CD4-positive, alpha-beta memory T cell (primary cell): ENCODE data around the gene RLF. TPM values are rescaled to one million over a fixed set of nuclear protein-coding genes. Genes with fewer than 3 reads are reported as not detected.
A peak's percentile ranks its signal among the peaks of the same experiment; 100 is the strongest.

Experiments used
- CTCF ChIA-PET: fragments of 350-600 bp; sonication (Branson Sonifier 250); formaldehyde crosslinking; loops from one replicate; lab custom pipeline; 2021; ENCODE audit warnings: inconsistent platforms; ENCODE audit not compliant: partially characterized antibody; lab: Charles Lee
- POLR2A ChIA-PET: fragments of 350-600 bp; sonication (Branson Sonifier 250); formaldehyde crosslinking; loops from one replicate; lab custom pipeline; 2021; ENCODE audit not compliant: partially characterized antibody; lab: Charles Lee
- DNase-seq, 5 donors: peaks; one replicate each; pipeline versions ENCODE4 v3.0.0 to v3.0.0-alpha.2; 2020 to 2022; ENCODE audit warnings: mixed read lengths in 1 of 5
- H3K27ac ChIP-seq: one replicate; pipeline ENCODE4 v1.7.0; 2013; ENCODE audit warnings: low read depth, low read length
- H3K27me3 ChIP-seq: 2 replicates; pipeline ENCODE4 v1.7.0; 2013; ENCODE audit warnings: mild to moderate bottlenecking, low read length, moderate library complexity; ENCODE audit not compliant: insufficient read depth
- H3K36me3 ChIP-seq: 2 replicates; pipeline ENCODE4 v1.7.0; 2013; ENCODE audit warnings: mild to moderate bottlenecking, low read length, moderate library complexity; ENCODE audit not compliant: insufficient read depth
- H3K4me1 ChIP-seq: 2 replicates; pipeline ENCODE4 v1.7.0; 2013; ENCODE audit warnings: mild to moderate bottlenecking, low read length, moderate library complexity; ENCODE audit not compliant: insufficient read depth
- H3K4me3 ChIP-seq, 2 donors: one replicate each; pipeline ENCODE4 v1.7.0; 2013; ENCODE audit warnings: low read length in 2 of 2, mild to moderate bottlenecking in 1 of 2
- H3K9me3 ChIP-seq, 2 donors: one replicate each; pipeline ENCODE4 v1.7.0; 2013; ENCODE audit warnings: low read length in 2 of 2, control low read depth in 1 of 2; ENCODE audit not compliant: control insufficient read depth in 1 of 2
- H3K27ac Mint-ChIP-seq, 7 donors: one replicate each; pipeline ENCODE4 v1.8.0; 2020 to 2021; ENCODE audit warnings: mixed read lengths in 7 of 7, mild to moderate bottlenecking in 6 of 7, inconsistent platforms in 3 of 7, moderate library complexity in 3 of 7
- H3K27me3 Mint-ChIP-seq, 2 donors: one replicate each; pipeline ENCODE4 v1.8.0; 2020 to 2021; ENCODE audit warnings: mixed read lengths in 2 of 2
- H3K36me3 Mint-ChIP-seq, 2 donors: one replicate each; pipeline ENCODE4 v1.8.0; 2020 to 2021; ENCODE audit warnings: mixed read lengths in 2 of 2, inconsistent platforms in 1 of 2, mild to moderate bottlenecking in 1 of 2
- H3K4me1 Mint-ChIP-seq, 4 donors: one replicate each; pipeline ENCODE4 v1.8.0; 2020 to 2021; ENCODE audit warnings: mixed read lengths in 4 of 4, mild to moderate bottlenecking in 1 of 4
- H3K4me3 Mint-ChIP-seq, 8 donors: one replicate each; pipeline ENCODE4 v1.8.0; 2020 to 2021; ENCODE audit warnings: mixed read lengths in 8 of 8, mild to moderate bottlenecking in 7 of 8, moderate library complexity in 6 of 8, inconsistent platforms in 3 of 8
- H3K9me3 Mint-ChIP-seq, 8 donors: one replicate each; pipeline ENCODE4 v1.8.0; 2020 to 2021; ENCODE audit warnings: mixed read lengths in 8 of 8, mild to moderate bottlenecking in 5 of 8, inconsistent platforms in 3 of 8, moderate library complexity in 1 of 8
- intact Hi-C: fragments of 100-400 bp; cut with micrococcal nuclease; formaldehyde crosslinking; loops from one replicate; pipeline ENCODE4 v1.15.1; 2023
- polyA plus RNA-seq, 2 donors: library from polyadenylated mRNA; unstranded; fragments of 300-500 nt; fragmentation: Illumina TruSeq; gene quantifications; one replicate each; pipeline ENCODE4 v1.2.3, GENCODE V29; 2021
- total RNA-seq, 2 experiments: library from RNA; stranded (reverse); gene quantifications; one replicate each; pipeline ENCODE4 v1.2.3, GENCODE V29; 2021

RLF gene
- total and polyA plus RNA-seq, 4 experiments from 2014 or later: 7.6 to 23.4 (median 16.5) TPM

DNA sequence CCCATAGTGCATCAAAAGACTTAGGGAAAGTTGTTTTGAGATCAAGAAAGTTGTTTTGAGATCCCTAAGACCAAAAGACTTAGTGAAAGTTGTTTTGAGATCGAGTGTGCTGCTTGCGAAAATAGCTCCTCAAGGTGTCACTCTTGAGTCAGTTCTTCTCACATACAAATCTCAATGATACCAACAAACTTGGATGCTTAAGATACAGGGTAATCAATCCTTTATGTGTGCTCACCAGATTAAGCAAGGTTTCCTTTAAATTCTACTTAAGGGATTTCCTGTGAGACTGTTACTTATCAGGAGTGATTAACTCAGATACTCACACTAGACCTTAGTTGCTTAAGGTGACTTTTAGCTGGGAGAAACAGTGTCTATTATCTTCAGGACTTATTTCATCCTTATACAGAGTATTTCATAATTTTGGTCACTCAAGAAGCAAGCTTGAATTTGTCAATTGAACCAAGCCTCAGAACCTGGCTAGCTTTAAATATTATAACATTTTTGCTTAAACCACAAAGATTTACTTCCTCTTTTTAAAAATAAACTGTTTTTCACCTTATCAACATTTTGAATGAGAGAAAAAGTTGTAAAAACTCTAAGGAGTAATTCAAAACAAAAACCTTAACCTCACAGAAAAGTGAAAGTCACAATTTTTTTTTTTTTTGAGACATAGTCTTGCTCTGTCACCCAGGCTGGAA lies 8.0 kb upstream of the RLF start:
- H3K27me3 ChIP-seq: no peaks in the 10 kb centered on the region
- H3K4me3 Mint-ChIP-seq: peak overlapping the region in 5 of 8 donors; percentile 12 to 36 (median 26)
- peak; percentile 38 to 58 (median 53) for DNase-seq
- peaks cover 2 to 10% of the 10 kb centered on the region in 2 donors for H3K27me3 Mint-ChIP-seq
- H3K9me3 Mint-ChIP-seq: no peaks in the 10 kb centered on the region
- peak overlapping the region in 6 of 7 donors; percentile 25 to 77 (median 56) for H3K27ac Mint-ChIP-seq
- H3K36me3 ChIP-seq: no peaks in the 10 kb centered on the region
- ChIA-PET POLR2A (interaction anchor here (0.6 to 2.6 kb wide), 8 partner anchors 9 to 251 kb away, joined by 3 to 19 read pairs (median 6); partner anchors contain the start of genes COL9A2 and SMAP2), CTCF (interaction anchor here (0.6 to 9.5 kb wide), 54 partner anchors 9 to 798 kb away, joined by 3 to 278 read pairs (median 5); partner anchors contain the start of genes COL9A2, RLF, SMAP2 and ZFP69B)
- H3K27ac ChIP-seq: no peak overlapping the region
- no peaks in the 10 kb centered on the region for H3K36me3 Mint-ChIP-seq
- H3K4me1 ChIP-seq: no peaks in the 10 kb centered on the region
- H3K4me3 ChIP-seq: no peak overlapping the region
- no peaks in the 10 kb centered on the region for H3K9me3 ChIP-seq
- peaks cover 4 to 10% (median 5%) of the 10 kb centered on the region in 4 donors for H3K4me1 Mint-ChIP-seq
- intact Hi-C loops: loop anchor here (1.0 kb wide), 4 partner anchors 162 to 285 kb away; no protein-coding TSS in a partner anchor

DNA sequence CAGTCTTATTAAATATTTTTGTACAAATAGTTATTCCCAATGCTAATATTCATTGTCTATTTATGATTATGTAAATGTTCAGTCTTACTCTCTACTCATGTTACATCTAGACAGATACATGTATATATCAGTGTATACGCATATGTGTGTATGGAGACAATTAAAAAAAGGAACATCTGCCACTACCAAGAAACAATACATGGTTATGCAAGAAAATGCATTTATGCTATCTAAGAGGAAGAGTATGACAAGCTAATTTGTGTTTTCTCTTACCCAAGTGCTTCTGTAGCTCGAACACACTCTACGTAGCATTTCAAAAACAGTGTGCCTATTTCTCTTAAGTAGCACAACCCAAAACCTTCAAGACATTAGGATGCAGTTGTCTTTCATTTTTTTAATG lies 6.1 kb upstream of the RLF start:
- H3K9me3 ChIP-seq: no peaks in the 10 kb centered on the region
- H3K36me3 ChIP-seq: no peaks in the 10 kb centered on the region
- ChIA-PET POLR2A (interaction anchor here (0.6 to 1.1 kb wide), 3 partner anchors 125 to 183 kb away, joined by 3 to 4 read pairs (median 4); no protein-coding TSS in a partner anchor), CTCF (interaction anchor here (1.0 to 9.5 kb wide), 7 partner anchors 12 to 283 kb away, joined by 3 to 278 read pairs (median 46); partner anchors contain the start of gene COL9A2)
- no peaks in the 10 kb centered on the region for H3K27me3 ChIP-seq
- H3K4me1 ChIP-seq: no peaks in the 10 kb centered on the region
- no peak overlapping the region for H3K4me3 ChIP-seq
- H3K4me1 Mint-ChIP-seq: peaks cover 4 to 10% (median 5%) of the 10 kb centered on the region in 4 donors
- H3K9me3 Mint-ChIP-seq: no peaks in the 10 kb centered on the region
- intact Hi-C loops: no loop called here
- peaks cover 0 to 6% of the 10 kb centered on the region in 2 donors for H3K27me3 Mint-ChIP-seq
- no peak overlapping the region for H3K27ac Mint-ChIP-seq
- DNase-seq: no peak
- no peak overlapping the region for H3K4me3 Mint-ChIP-seq
- H3K36me3 Mint-ChIP-seq: no peaks in the 10 kb centered on the region
- no peak overlapping the region for H3K27ac ChIP-seq

DNA sequence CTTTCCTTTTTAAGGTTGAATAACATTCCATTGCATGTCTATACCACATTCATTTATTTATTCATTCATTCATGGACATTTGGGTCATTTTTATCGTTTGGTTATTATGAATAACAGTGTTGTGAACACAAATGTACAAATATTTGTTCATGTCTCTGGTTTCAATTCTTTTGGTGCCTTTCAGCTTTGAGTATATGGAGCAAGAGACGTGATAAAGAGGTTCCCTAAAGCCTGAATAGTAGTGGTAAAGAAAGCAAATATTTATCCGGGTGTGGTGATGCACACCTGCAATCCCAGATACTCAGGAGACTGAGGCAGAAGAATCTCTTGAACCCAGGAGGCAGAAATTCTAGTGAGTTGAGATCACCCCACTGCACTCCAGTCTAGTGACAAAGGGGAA lies 5.3 kb upstream of the RLF start:
- no peak for DNase-seq
- H3K9me3 Mint-ChIP-seq: no peaks in the 10 kb centered on the region
- peaks cover 0 to 6% of the 10 kb centered on the region in 2 donors for H3K27me3 Mint-ChIP-seq
- peaks cover 0 to 2% of the 10 kb centered on the region in 2 donors for H3K36me3 Mint-ChIP-seq
- ChIA-PET POLR2A (interaction anchor here (1.1 kb wide), 1 partner anchor 183 kb away, joined by 4 read pairs; no protein-coding TSS in a partner anchor), CTCF (interaction anchor here (1.5 to 9.5 kb wide), 4 partner anchors 12 to 181 kb away, joined by 6 to 278 read pairs (median 60); partner anchors contain the start of gene COL9A2)
- H3K27ac Mint-ChIP-seq: no peak overlapping the region
- Histone ChIP-seq H3K27ac (no peak overlapping the region), H3K4me3 (no peak overlapping the region), H3K9me3 (no peaks in the 10 kb centered on the region), H3K4me1 (peaks cover 6% of the 10 kb centered on the region), H3K27me3 (no peaks in the 10 kb centered on the region), H3K36me3 (no peaks in the 10 kb centered on the region)
- peaks cover 7 to 13% (median 8%) of the 10 kb centered on the region in 4 donors for H3K4me1 Mint-ChIP-seq
- H3K4me3 Mint-ChIP-seq: no peak overlapping the region
- intact Hi-C loops: no loop called here

DNA sequence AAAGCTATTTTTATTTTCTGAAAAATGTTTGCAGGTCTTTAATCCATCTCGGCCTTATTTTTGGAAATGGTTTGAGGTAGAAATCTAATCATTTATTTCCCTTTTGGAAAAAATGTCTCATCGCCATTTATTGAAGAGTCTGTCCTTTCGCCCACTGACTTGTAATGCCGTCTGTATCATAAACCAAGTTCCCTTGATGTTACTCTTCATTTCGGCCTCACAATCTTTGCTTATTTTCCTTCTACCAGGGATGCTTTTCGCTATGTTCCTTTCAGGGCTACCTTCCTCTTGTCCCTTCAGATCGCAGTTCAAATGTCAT lies 422 bp upstream of the RLF start:
- no peaks in the 10 kb centered on the region for H3K27me3 Mint-ChIP-seq
- peaks cover 0 to 7% of the 10 kb centered on the region in 2 donors for H3K36me3 Mint-ChIP-seq
- ChIA-PET CTCF (interaction anchor here (0.6 to 3.6 kb wide), 4 partner anchors 9 to 611 kb away, joined by 3 to 25 read pairs (median 8); no protein-coding TSS in a partner anchor), POLR2A (interaction anchor here (0.6 to 3.5 kb wide), 8 partner anchors 81 to 290 kb away, joined by 3 to 18 read pairs (median 6); partner anchors contain the start of genes SMAP2, ZFP69B and ZMPSTE24)
- Histone ChIP-seq H3K27ac (peak overlapping the region; percentile 97), H3K36me3 (no peaks in the 10 kb centered on the region), H3K4me1 (peaks cover 47% of the 10 kb centered on the region), H3K4me3 (peak overlapping the region; percentile 77 to 94), H3K9me3 (no peaks in the 10 kb centered on the region), H3K27me3 (no peaks in the 10 kb centered on the region)
- peaks cover 8 to 25% (median 16%) of the 10 kb centered on the region in 4 donors for H3K4me1 Mint-ChIP-seq
- H3K9me3 Mint-ChIP-seq: no peaks in the 10 kb centered on the region
- H3K4me3 Mint-ChIP-seq: no peak overlapping the region
- peak overlapping the region in 1 of 7 donors; percentile 99 for H3K27ac Mint-ChIP-seq
- no peak for DNase-seq
- intact Hi-C loops: loop anchor here (1.0 to 2.0 kb wide), 3 partner anchors 98 to 154 kb away; partner anchors contain the start of genes CAP1 and ZMPSTE24

DNA sequence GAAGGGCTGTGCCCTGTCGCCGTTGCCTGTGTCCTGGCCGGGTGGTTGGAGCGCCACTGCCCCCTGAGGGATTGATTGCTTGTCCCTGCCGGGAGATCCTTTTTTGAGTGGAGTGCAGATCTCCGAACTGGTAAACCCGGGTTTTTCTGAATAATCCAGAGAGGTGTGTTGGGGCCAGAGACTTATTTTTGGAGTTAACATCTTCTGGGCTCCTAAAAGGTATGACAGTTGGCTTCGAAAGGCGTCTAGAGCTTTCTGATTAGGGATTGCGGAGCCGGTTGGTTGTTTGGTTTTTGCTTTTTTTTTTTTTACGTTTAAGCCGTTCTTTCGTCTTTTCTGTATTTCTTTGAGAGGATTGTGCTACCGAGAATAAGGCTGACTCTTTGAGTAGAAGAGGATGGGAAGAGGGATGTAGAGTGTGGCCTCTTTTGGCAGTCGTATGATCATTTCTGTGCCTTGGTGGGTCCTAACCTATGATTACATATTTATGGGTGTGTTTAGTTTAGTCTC lies 756 bp downstream of the RLF start:
- Histone ChIP-seq H3K36me3 (no peaks in the 10 kb centered on the region), H3K4me3 (peak overlapping the region; percentile 77 to 94), H3K9me3 (no peaks in the 10 kb centered on the region), H3K27me3 (no peaks in the 10 kb centered on the region), H3K4me1 (peaks cover 49% of the 10 kb centered on the region), H3K27ac (peak overlapping the region; percentile 97)
- peaks cover 9 to 30% (median 20%) of the 10 kb centered on the region in 4 donors for H3K4me1 Mint-ChIP-seq
- ChIA-PET POLR2A (interaction anchor here (0.9 to 3.5 kb wide), 6 partner anchors 95 to 227 kb away, joined by 3 to 18 read pairs (median 8); partner anchors contain the start of genes SMAP2 and ZMPSTE24), CTCF (interaction anchor here (0.9 to 3.6 kb wide), 9 partner anchors 9 to 179 kb away, joined by 3 to 25 read pairs (median 3); no protein-coding TSS in a partner anchor)
- no peak overlapping the region for H3K27ac Mint-ChIP-seq
- peaks cover 0 to 7% of the 10 kb centered on the region in 2 donors for H3K36me3 Mint-ChIP-seq
- H3K9me3 Mint-ChIP-seq: no peaks in the 10 kb centered on the region
- intact Hi-C loops: loop anchor here (1.0 to 2.0 kb wide), 3 partner anchors 96 to 153 kb away; partner anchors contain the start of genes CAP1 and ZMPSTE24
- no peak overlapping the region for H3K4me3 Mint-ChIP-seq
- H3K27me3 Mint-ChIP-seq: no peaks in the 10 kb centered on the region
- no peak for DNase-seq

DNA sequence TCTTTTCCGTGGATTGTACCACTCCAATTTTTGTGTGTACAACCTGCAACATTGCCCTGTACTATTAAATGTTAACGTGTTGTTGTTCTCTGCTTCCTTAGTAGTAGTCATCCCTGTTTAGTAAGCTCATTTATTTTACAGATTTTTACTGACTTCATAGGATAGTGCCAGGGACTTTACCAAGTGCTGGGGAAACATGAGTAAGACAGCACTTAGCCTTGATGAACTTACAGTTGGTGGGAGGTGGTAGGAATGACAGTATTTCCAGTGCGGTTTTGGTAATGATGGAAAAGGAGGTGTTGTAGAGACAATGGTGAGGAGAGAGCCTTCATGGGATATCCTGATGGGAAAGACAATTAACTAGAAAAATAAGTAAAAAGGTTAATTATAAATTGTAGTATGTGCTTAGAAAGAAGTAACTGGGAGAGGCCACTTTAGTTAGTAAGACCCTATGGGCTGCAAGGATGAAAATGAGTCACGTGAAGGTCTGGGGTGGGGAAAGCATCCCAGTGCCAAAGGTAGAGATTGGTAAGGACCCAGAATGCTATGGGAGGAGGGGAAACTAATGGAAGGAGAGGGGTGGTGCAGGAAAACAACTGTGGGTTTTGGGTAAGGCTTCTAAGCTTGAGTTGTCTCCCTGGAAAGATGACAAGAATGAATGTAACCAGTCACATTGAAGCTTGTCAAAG lies 1.7 kb downstream of the RLF start:
- POLR2A ChIA-PET: interaction anchor here (2.1 to 3.5 kb wide), 2 partner anchors 95 to 223 kb away, joined by 15 to 18 read pairs; partner anchors contain the start of gene ZMPSTE24
- peak overlapping the region; percentile 97 for H3K27ac ChIP-seq
- intact Hi-C loops: no loop called here

More for the DNA sequence above, 1.7 kb downstream of the RLF start:
- Mint-ChIP-seq H3K4me1 (peaks cover 17 to 37% (median 28%) of the 10 kb centered on the region in 4 donors), H3K9me3 (no peaks in the 10 kb centered on the region), H3K27me3 (no peaks in the 10 kb centered on the region), H3K36me3 (peaks cover 0 to 7% of the 10 kb centered on the region in 2 donors), H3K27ac (no peak overlapping the region), H3K4me3 (no peak overlapping the region)
- Histone ChIP-seq H3K9me3 (no peaks in the 10 kb centered on the region), H3K27me3 (no peaks in the 10 kb centered on the region), H3K4me3 (peak overlapping the region; percentile 77 to 94), H3K36me3 (no peaks in the 10 kb centered on the region), H3K4me1 (peaks cover 58% of the 10 kb centered on the region)
- CTCF ChIA-PET: interaction anchor here (1.2 to 3.6 kb wide), 5 partner anchors 11 to 178 kb away, joined by 3 to 25 read pairs (median 3); no protein-coding TSS in a partner anchor
- DNase-seq: no peak
